Adrenal gland (tissue), 5 donors: Measurements from ENCODE around the gene DNAJC27.

Experiments
- CTCF ChIP-seq, 6 experiments: fragments of 450-650 bp in 4 of 6; fragments of 200-600 bp in 2 of 6; sonication (generic) in 1 of 6; IDR thresholded peaks; 1 replicate in 5 of 6; 2 replicates in 1 of 6; pipeline versions ENCODE4 v1.5.1 to v1.8.0; 2016 to 2021; ENCODE audit warnings: antibody characterized with exemption in 6 of 6, mild to moderate bottlenecking in 2 of 6, moderate library complexity in 1 of 6
- POLR2A ChIP-seq, 2 donors: fragments of 450-650 bp; IDR thresholded peaks; one replicate each; pipeline ENCODE4 v1.6.1; 2017; ENCODE audit warnings: antibody characterized with exemption in 2 of 2, mild to moderate bottlenecking in 2 of 2, moderate library complexity in 1 of 2
- donor health status: DM: no; HTN: no; CAD: no.

- TF ChIP-seq CTCF (IDR thresholded peaks at IDR 0.05) (no peak), POLR2A (IDR thresholded peaks at IDR 0.05) (no peak)
Measured at GRCh38 chr2:24978661-24979060, 6.9 kb upstream of the DNAJC27 start.
